K562 (cell line): ENCODE data around the gene QRICH1. TPM values are rescaled to one million over a fixed set of nuclear protein-coding genes. Genes with fewer than 3 reads are reported as not detected.

Source experiments
- ASH1L ChIP-seq: fragments of 450-650 bp; IDR thresholded peaks from 2 replicates; pipeline ENCODE4 v1.6.1; 2018; ENCODE audit warnings: borderline replicate concordance, mild to moderate bottlenecking, low read depth; ENCODE audit not compliant: partially characterized antibody
- CBFB ChIP-seq: sonication (generic); formaldehyde crosslinking; IDR thresholded peaks from 2 replicates; pipeline ENCODE4 v1.4.0; 2020; ENCODE audit warnings: mild to moderate bottlenecking, missing genetic modification reagents
- CSDE1 ChIP-seq, 2 experiments: fragments of 450-650 bp; IDR thresholded peaks; 2 replicates each; pipeline ENCODE4 v1.6.1; 2016; ENCODE audit warnings: mild to moderate bottlenecking in 1 of 2
- CUX1 ChIP-seq: fragments of 200-800 bp; sonication (Bioruptor generic); IDR thresholded peaks from 2 replicates; pipeline ENCODE4 v1.6.1; 2016; ENCODE audit warnings: missing genetic modification characterization, missing compliant biosample characterization
- ELF1 ChIP-seq: fragments of 200-800 bp; sonication (Bioruptor generic); IDR thresholded peaks from 2 replicates; pipeline ENCODE4 v1.6.1; 2016; ENCODE audit warnings: missing genetic modification characterization, missing compliant biosample characterization
- FOXA1 ChIP-seq: fragments of 450-650 bp; IDR thresholded peaks from 2 replicates; pipeline ENCODE4 v1.6.1; 2016; ENCODE audit warnings: mild to moderate bottlenecking, borderline replicate concordance
- FOXK2 ChIP-seq, 2 experiments: fragments of 450-650 bp; IDR thresholded peaks in 1 of 2; conservative IDR thresholded peaks in 1 of 2; 2 replicates each; pipeline ENCODE4 v1.6.1; 2016; ENCODE audit warnings: low read depth in 2 of 2, mild to moderate bottlenecking in 1 of 2
- GABPB1 ChIP-seq: sonication (generic); formaldehyde crosslinking; IDR thresholded peaks from 2 replicates; pipeline ENCODE4 v1.8.0; 2022; ENCODE audit warnings: mild to moderate bottlenecking, missing genetic modification reagents
- GATAD2A ChIP-seq: fragments of 450-650 bp; IDR thresholded peaks from 2 replicates; pipeline ENCODE4 v1.6.1; 2017
- MAZ ChIP-seq, 2 experiments: fragments of 450-650 bp in 1 of 2; sonication (generic) in 1 of 2; formaldehyde crosslinking; IDR thresholded peaks in 1 of 2; conservative IDR thresholded peaks in 1 of 2; 2 replicates each; pipeline versions ENCODE4 v1.4.0 to v1.5.0; 2020; ENCODE audit warnings: mild to moderate bottlenecking in 1 of 2, missing genetic modification reagents in 1 of 2
- NR2C2 ChIP-seq, 2 experiments: fragments of 200-800 bp in 1 of 2; sonication (Bioruptor generic) in 1 of 2; sonication (generic) in 1 of 2; formaldehyde crosslinking in 1 of 2; IDR thresholded peaks; 2 replicates each; pipeline versions ENCODE4 v1.6.1 to v1.8.0; 2016 to 2022; ENCODE audit warnings: mild to moderate bottlenecking in 1 of 2, missing compliant biosample characterization in 1 of 2, missing genetic modification characterization in 1 of 2, missing genetic modification reagents in 1 of 2
- POLR2B ChIP-seq: fragments of 450-650 bp; IDR thresholded peaks from 2 replicates; pipeline ENCODE4 v1.6.1; 2018; ENCODE audit warnings: low read depth; ENCODE audit not compliant: partially characterized antibody
- RFX1 ChIP-seq: fragments of 450-650 bp; IDR thresholded peaks from 2 replicates; pipeline ENCODE4 v1.6.1; 2016; ENCODE audit warnings: mild to moderate bottlenecking, moderate library complexity
- SNAPC5 ChIP-seq: fragments of 250-450 bp; sonication (Bioruptor Pico); IDR thresholded peaks from 2 replicates; pipeline ENCODE4 v1.8.0; 2021; ENCODE audit warnings: moderate library complexity, mild to moderate bottlenecking, inconsistent platforms
- ZNF175 ChIP-seq: fragments of 200-800 bp; sonication (Bioruptor generic); IDR thresholded peaks from 2 replicates; pipeline ENCODE4 v1.6.1; 2016; ENCODE audit warnings: low read depth, mild to moderate bottlenecking, missing genetic modification characterization, missing compliant biosample characterization
- ZNF347 ChIP-seq: fragments of 450-650 bp; formaldehyde crosslinking; IDR thresholded peaks from 2 replicates; pipeline ENCODE4 v1.4.0; 2020; ENCODE audit warnings: low read depth, mild to moderate bottlenecking, moderate library complexity
- polyA plus RNA-seq, 8 experiments: library from polyadenylated mRNA; depleted of rRNA in 4 of 8; stranded (reverse) in 5 of 8; unstranded in 3 of 8; fragments of >200 nt; fragmentation: Nextera tagmentation in 2 of 8; fragmentation: Illumina TruSeq in 1 of 8; extraction: Ambion mirVana in 2 of 8; extraction: Trizol in 1 of 8; gene quantifications; 2 replicates each; pipeline versions ENCODE4 v1.2.1 to v1.2.3, GENCODE V29; 2011 to 2014; ENCODE audit warnings: inconsistent platforms in 1 of 8, missing spikeins in 1 of 8
- total RNA-seq, 7 experiments: library from RNA; depleted of rRNA in 6 of 7; stranded (reverse); fragments of >200 nt in 6 of 7; fragmentation: Illumina TruSeq in 2 of 7; extraction: Trizol in 2 of 7; gene quantifications; 2 replicates each; pipeline versions ENCODE4 v1.2.1 to v1.2.3, GENCODE V29; 2011 to 2021; ENCODE audit warnings: low replicate concordance in 1 of 7
- TF ChIP-seq, protein P1 (sequence below): fragments of 450-650 bp; IDR thresholded peaks from 2 replicates; pipeline ENCODE4 v1.6.1; 2018; ENCODE audit not compliant: partially characterized antibody

The QRICH1 gene
- total and polyA plus RNA-seq, 9 of the 15 experiments (the other 6 are each of a cell fraction or from before 2014, with no cell fraction given) = 20.1 to 99.2 (median 56.7) TPM

DNA sequence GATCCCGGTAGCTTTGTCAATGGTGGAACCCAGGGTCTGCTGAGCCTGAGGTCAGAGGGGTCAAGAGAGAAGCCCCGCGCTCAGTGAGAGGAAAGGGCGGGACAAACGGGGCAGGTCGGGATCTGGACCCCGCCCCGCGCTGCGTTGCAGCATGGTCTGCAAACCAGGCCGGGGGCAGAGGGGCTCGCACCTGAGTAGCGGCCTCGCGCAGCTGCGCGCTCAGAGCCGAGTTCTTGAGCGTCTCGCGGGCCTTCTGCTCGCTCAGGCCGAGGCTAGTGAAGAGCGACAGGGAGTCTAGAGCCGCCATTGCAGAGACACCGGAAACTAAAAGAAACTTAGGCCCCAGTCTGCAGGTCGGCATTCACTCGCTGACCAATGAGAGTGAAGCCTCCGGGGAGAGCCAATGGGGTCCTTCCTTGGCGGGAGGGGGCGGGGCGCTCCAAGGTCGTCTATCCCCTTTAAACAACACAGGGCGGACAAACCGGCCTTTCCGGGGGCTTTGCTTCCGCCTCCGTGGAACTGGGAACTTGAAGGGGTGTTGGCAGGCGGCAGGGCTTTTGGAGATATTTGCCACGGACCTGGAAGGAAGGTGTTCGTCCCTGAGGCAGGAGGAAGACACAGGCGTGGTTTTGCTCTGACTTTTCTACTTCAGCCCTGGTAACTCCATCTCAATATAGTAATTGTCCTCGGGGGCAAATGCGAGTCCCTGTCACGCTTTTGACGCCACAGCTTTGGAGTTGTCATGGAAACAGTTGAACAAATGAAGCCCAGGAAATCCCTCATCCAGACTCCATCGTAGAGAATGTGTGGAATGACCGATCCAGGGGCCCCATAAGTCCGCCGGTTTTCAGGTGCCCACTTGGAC is 10.8 kb upstream of the QRICH1 start, which contains the start of gene QARS1 (continued):
- TF ChIP-seq ZNF347 (CRISPR knock-in tag) = no peak
- peak; percentile 24 to 40; a peak in 1 of 4 replicates for TF ChIP-seq FOXK2 (conservative IDR thresholded peaks at IDR 0.05 in 1 of 2, IDR thresholded peaks at IDR 0.05 in 1 of 2; ENCODE audit: low read depth in 2 of 2)
- TF ChIP-seq GATAD2A = no peak
- no peak for TF ChIP-seq FOXA1
- peak; percentile 91 for TF ChIP-seq RFX1
- peak; percentile 58; the same call in 1 of the 2 replicates for TF ChIP-seq ELF1 (tag)
- TF ChIP-seq CSDE1 (IDR thresholded peaks at IDR 0.05) = no peak
- TF ChIP-seq ZNF175 (CRISPR knock-in tag) = no peak
- TF ChIP-seq POLR2B = peak; percentile 67
- TF ChIP-seq NR2C2 (CRISPR knock-in tag; IDR thresholded peaks at IDR 0.05) = peak; percentile 17; the same call in 1 of the 2 replicates
- peak; percentile 97 for TF ChIP-seq NR2C2 (tag; IDR thresholded peaks at IDR 0.05)
- peak in 1 of 2 experiments; percentile 30; a peak in 2 of 4 replicates for TF ChIP-seq MAZ (CRISPR knock-in tag; conservative IDR thresholded peaks at IDR 0.05 in 1 of 2, IDR thresholded peaks at IDR 0.05 in 1 of 2)
- TF ChIP-seq SNAPC5 = no peak
- TF ChIP-seq CBFB (CRISPR knock-in tag) = no peak
- TF ChIP-seq, protein P1, sequence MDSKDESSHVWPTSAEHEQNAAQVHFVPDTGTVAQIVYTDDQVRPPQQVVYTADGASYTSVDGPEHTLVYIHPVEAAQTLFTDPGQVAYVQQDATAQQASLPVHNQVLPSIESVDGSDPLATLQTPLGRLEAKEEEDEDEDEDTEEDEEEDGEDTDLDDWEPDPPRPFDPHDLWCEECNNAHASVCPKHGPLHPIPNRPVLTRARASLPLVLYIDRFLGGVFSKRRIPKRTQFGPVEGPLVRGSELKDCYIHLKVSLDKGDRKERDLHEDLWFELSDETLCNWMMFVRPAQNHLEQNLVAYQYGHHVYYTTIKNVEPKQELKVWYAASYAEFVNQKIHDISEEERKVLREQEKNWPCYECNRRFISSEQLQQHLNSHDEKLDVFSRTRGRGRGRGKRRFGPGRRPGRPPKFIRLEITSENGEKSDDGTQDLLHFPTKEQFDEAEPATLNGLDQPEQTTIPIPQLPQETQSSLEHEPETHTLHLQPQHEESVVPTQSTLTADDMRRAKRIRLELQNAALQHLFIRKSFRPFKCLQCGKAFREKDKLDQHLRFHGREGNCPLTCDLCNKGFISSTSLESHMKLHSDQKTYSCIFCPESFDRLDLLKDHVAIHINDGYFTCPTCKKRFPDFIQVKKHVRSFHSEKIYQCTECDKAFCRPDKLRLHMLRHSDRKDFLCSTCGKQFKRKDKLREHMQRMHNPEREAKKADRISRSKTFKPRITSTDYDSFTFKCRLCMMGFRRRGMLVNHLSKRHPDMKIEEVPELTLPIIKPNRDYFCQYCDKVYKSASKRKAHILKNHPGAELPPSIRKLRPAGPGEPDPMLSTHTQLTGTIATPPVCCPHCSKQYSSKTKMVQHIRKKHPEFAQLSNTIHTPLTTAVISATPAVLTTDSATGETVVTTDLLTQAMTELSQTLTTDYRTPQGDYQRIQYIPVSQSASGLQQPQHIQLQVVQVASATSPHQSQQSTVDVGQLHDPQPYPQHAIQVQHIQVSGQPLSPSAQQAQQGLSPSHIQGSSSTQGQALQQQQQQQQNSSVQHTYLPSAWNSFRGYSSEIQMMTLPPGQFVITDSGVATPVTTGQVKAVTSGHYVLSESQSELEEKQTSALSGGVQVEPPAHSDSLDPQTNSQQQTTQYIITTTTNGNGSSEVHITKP = peak; percentile 45
- TF ChIP-seq ASH1L = peak; percentile 47
- TF ChIP-seq CUX1 (CRISPR knock-in tag) = no peak
- TF ChIP-seq GABPB1 = peak; percentile 86
